ENCODE data around the gene CMC2. TPM values are rescaled to one million over a fixed set of nuclear protein-coding genes. Genes with fewer than 3 reads are reported as not detected.

The CMC2 gene
- total RNA-seq, 2 donors from 2014 or later: 38.9 to 153 TPM

DNA sequence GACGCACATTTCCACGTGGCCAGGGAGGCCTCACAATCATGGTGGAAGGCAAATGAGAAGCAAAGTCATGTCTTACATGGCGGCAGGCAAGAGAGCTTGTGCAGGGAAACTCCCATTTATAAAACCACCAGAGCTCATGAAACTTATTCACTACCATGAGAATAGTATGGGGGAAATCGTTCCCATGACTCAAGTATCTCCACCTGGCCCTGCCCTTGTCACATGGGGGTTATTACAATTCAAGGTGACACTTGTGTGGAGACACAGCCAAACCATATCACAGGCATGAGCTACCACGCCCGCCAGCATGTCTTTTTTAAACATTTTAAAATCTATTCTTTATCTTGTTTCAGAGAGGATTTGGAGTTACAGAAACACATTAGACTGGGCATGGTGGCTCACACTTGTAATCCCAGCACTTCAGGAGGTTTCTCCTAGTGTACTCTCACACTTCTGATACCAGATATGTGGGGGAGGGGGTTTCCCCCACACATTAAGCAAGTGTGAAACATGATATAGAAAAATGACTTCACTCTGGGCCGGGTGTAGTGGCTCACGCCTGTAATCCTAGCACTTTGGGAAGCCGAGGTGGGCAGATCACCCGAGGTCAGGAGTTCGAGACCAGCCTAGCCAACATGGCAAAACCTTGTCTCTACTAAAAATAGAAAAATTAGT lies 23.4 kb upstream of the CMC2 start:
- no peaks in the 10 kb centered on the region for H3K36me3 ChIP-seq

DNA sequence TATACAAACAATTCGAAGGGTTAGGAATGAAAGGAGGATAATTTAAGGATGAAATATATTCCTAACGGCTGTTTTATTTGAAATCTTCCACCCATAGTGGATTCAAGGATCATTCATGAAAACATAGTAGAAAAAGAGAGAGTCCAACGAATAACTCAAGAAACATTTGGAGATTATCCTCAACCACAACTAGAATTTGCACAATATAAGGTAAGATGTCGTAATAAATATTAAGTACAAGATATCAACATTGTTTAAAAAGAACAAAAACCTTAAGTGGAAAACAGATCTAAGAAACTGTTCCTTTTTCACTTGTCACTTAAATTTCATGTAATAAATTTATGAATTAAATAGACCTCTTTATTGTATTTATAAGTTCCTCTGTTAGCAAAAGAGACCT lies 19.7 kb upstream of the CMC2 start:
- no peaks in the 10 kb centered on the region for H3K27me3 ChIP-seq (replicated peaks; ENCODE audit: insufficient read depth)
- intact Hi-C loops (cut with DNase I): no loop called here
- H3K9me3 ChIP-seq: no peaks in the 10 kb centered on the region
- H3K4me3 ChIP-seq: no peak overlapping the region
- no peaks in the 10 kb centered on the region for H3K36me3 ChIP-seq
- no peak overlapping the region for H3K27ac ChIP-seq
- TF ChIP-seq CTCF (IDR thresholded peaks at IDR 0.05) (no peak), POLR2AphosphoS5 (IDR thresholded peaks at IDR 0.05) (no peak), POLR2A (IDR thresholded peaks at IDR 0.05) (no peak)
- 90% methylated on average over 4 of the region's 4 CpGs for WGBS
- no peaks in the 10 kb centered on the region for H3K4me1 ChIP-seq (replicated peaks)
- no peak for DNase-seq (ENCODE audit: low spot score)

More for the DNA sequence above, 23.4 kb upstream of the CMC2 start:
- Histone ChIP-seq H3K4me3 (no peak overlapping the region), H3K27me3 (replicated peaks; ENCODE audit: insufficient read depth) (no peaks in the 10 kb centered on the region), H3K9me3 (no peaks in the 10 kb centered on the region), H3K27ac (no peak overlapping the region), H3K4me1 (replicated peaks) (no peaks in the 10 kb centered on the region)
- TF ChIP-seq POLR2A (IDR thresholded peaks at IDR 0.05) (no peak), CTCF (IDR thresholded peaks at IDR 0.05) (no peak), POLR2AphosphoS5 (IDR thresholded peaks at IDR 0.05) (no peak)
- no peak for DNase-seq (ENCODE audit: low spot score)
- 95% methylated on average over 11 of the region's 11 CpGs for WGBS
- intact Hi-C loops (cut with DNase I): loop anchor here (10.0 kb wide), 1 partner anchor 285 kb away; the partner anchor contains the start of gene GAN

- TF ChIP-seq CTCF (IDR thresholded peaks at IDR 0.05): no peak
- no peak for TF ChIP-seq POLR2A (IDR thresholded peaks at IDR 0.05)
- no peak for TF ChIP-seq POLR2AphosphoS5 (IDR thresholded peaks at IDR 0.05)
- H3K9me3 ChIP-seq: no peaks in the 10 kb centered on the region
- DNase-seq (ENCODE audit: low spot score): no peak
- H3K4me3 ChIP-seq: no peak overlapping the region
- peaks cover 3 to 7% of the 10 kb centered on the region in 2 donors for H3K36me3 ChIP-seq
- intact Hi-C loops (cut with DNase I): no loop called here
- WGBS: 95% methylated on average over 2 of the region's 2 CpGs
- no peaks in the 10 kb centered on the region for H3K4me1 ChIP-seq (replicated peaks)
- no peaks in the 10 kb centered on the region for H3K27me3 ChIP-seq (replicated peaks; ENCODE audit: insufficient read depth)
- no peak overlapping the region for H3K27ac ChIP-seq
Measured at GRCh38 chr16:81018496-81018895, 11.8 kb upstream of the CMC2 start.

DNA sequence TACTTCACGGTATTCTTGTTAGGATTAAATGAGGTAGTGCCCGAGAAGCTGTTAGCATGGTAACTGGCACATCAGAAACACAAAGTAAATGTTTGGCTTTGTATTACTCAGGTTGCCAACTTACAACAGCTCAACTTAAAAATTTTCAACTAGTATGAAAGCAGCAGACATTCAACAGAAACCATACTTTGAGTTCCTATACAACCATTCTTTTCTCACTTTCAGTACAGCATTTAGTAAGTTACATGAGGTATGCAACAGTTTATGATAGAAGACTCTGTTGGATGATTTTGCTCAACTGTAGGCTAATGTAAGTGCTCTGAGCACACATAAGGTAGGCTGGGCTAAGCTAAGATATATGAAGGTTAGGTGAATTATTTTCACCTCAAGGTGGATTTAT lies 8.0 kb upstream of the CMC2 start:
- Histone ChIP-seq H3K27ac (no peak overlapping the region), H3K27me3 (replicated peaks; ENCODE audit: insufficient read depth) (no peaks in the 10 kb centered on the region), H3K36me3 (peaks cover 3 to 7% of the 10 kb centered on the region in 2 donors), H3K9me3 (no peaks in the 10 kb centered on the region), H3K4me1 (replicated peaks) (no peaks in the 10 kb centered on the region), H3K4me3 (no peak overlapping the region)
- WGBS: 92% methylated on average over 2 of the region's 2 CpGs
- intact Hi-C loops (cut with DNase I): no loop called here
- DNase-seq (ENCODE audit: low spot score): no peak
- no peak for TF ChIP-seq CTCF (IDR thresholded peaks at IDR 0.05)
- no peak for TF ChIP-seq POLR2AphosphoS5 (IDR thresholded peaks at IDR 0.05)
- TF ChIP-seq POLR2A (IDR thresholded peaks at IDR 0.05): no peak

DNA sequence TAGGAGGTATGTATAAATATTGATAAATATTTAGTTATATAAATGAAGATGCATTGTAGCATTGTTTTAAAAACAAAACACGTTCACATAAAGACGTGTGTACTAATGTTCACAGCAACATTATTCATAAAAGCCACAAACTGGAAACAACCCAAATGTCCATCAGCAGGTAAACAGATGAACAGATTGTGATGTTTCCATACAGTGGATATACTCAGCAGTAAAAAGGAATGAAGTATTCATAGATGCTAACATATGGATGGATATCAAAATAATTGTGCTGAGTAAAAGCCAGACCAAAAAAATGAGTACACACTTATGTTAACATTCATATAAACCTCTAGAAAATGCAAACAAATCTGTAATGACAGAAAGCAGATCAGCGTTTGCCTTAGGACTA lies 6.3 kb upstream of the CMC2 start:
- WGBS: 74% methylated on average over 3 of the region's 3 CpGs
- H3K27ac ChIP-seq: no peak overlapping the region
- no peaks in the 10 kb centered on the region for H3K27me3 ChIP-seq (replicated peaks; ENCODE audit: insufficient read depth)
- TF ChIP-seq POLR2A (IDR thresholded peaks at IDR 0.05): no peak
- TF ChIP-seq POLR2AphosphoS5 (IDR thresholded peaks at IDR 0.05): no peak
- TF ChIP-seq CTCF (IDR thresholded peaks at IDR 0.05): no peak
- no peaks in the 10 kb centered on the region for H3K9me3 ChIP-seq
- no peak for DNase-seq (ENCODE audit: low spot score)
- H3K36me3 ChIP-seq: peaks cover 3 to 7% of the 10 kb centered on the region in 2 donors
- H3K4me3 ChIP-seq: no peak overlapping the region
- H3K4me1 ChIP-seq (replicated peaks): no peaks in the 10 kb centered on the region
- intact Hi-C loops (cut with DNase I): no loop called here
